ENCODE measurements around the gene EPHA3.

- TF ChIP-seq CTCF (IDR thresholded peaks at IDR 0.05) (no peak), POLR2A (IDR thresholded peaks at IDR 0.05) (no peak)
Measured at GRCh38 chr3:89098173-89098572, 9.2 kb upstream of the EPHA3 start.
